SJSA1 (cell line): ENCODE data around the gene AEBP1. TPM values are rescaled to one million over a fixed set of nuclear protein-coding genes. Genes with fewer than 3 reads are reported as not detected.
A peak's percentile ranks its signal among the peaks of the same experiment; 100 is the strongest.

Experiments
- DNase-seq, 2 experiments: peaks; one replicate each; pipeline ENCODE4 v3.0.0-alpha.2; 2015 to 2020; ENCODE audit warnings: low spot score in 2 of 2, low read depth in 1 of 2
- H3K27ac ChIP-seq: fragments of 250-450 bp; sonication (Bioruptor Pico); 2 replicates; pipeline ENCODE4 v1.5.1; 2020; ENCODE audit warnings: mild to moderate bottlenecking, moderate library complexity
- H3K27me3 ChIP-seq: fragments of 250-450 bp; sonication (Bioruptor Pico); replicated peaks from 2 replicates; pipeline ENCODE4 v1.5.1; 2020; ENCODE audit warnings: mild to moderate bottlenecking, moderate library complexity
- H3K36me3 ChIP-seq: fragments of 250-450 bp; sonication (Bioruptor Pico); 2 replicates; pipeline ENCODE4 v1.5.1; 2020; ENCODE audit warnings: mild to moderate bottlenecking
- H3K4me1 ChIP-seq: fragments of 250-450 bp; sonication (Bioruptor Pico); replicated peaks from 2 replicates; pipeline ENCODE4 v1.6.1; 2021; ENCODE audit warnings: mild to moderate bottlenecking
- H3K4me3 ChIP-seq: fragments of 250-450 bp; sonication (Bioruptor Pico); 2 replicates; pipeline ENCODE4 v1.5.1; 2020; ENCODE audit warnings: mild to moderate bottlenecking
- H3K9me3 ChIP-seq: fragments of 250-450 bp; sonication (Bioruptor Pico); replicated peaks from 2 replicates; pipeline ENCODE4 v1.5.1; 2020; ENCODE audit warnings: mild to moderate bottlenecking
- total RNA-seq: library from RNA; depleted of rRNA; stranded (reverse); fragments of >200 nt; shearing (Covaris generic); gene quantifications from 2 replicates; pipeline ENCODE4 v1.2.3, GENCODE V29; 2014

AEBP1 gene
- total RNA-seq, 1 experiment from 2014 or later = not detected

DNA sequence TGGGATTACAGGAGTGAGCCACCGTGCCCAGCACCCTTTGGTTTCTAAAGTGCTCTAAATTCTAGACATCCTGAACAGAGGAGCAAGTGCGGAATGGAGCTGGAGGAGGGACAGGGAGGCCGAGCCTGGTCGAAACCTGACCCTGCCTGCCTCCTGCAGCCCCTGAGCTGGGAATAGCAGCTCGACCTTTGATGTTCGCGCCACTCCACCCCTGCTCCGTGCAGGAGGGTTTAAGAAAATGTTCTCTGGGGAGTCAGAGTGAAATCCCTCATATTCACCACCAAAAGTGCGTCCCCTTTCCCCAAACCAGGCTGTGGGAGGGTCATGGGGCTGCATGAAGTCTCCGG lies 40.6 kb upstream of the AEBP1 start:
- peaks cover 40% of the 10 kb centered on the region for H3K36me3 ChIP-seq
- H3K4me3 ChIP-seq = no peak overlapping the region
- no peak for DNase-seq
- H3K9me3 ChIP-seq = no peaks in the 10 kb centered on the region
- H3K27ac ChIP-seq = no peak overlapping the region
- no peaks in the 10 kb centered on the region for H3K4me1 ChIP-seq
- H3K27me3 ChIP-seq = no peaks in the 10 kb centered on the region; the same call in 1 of the 2 replicates

DNA sequence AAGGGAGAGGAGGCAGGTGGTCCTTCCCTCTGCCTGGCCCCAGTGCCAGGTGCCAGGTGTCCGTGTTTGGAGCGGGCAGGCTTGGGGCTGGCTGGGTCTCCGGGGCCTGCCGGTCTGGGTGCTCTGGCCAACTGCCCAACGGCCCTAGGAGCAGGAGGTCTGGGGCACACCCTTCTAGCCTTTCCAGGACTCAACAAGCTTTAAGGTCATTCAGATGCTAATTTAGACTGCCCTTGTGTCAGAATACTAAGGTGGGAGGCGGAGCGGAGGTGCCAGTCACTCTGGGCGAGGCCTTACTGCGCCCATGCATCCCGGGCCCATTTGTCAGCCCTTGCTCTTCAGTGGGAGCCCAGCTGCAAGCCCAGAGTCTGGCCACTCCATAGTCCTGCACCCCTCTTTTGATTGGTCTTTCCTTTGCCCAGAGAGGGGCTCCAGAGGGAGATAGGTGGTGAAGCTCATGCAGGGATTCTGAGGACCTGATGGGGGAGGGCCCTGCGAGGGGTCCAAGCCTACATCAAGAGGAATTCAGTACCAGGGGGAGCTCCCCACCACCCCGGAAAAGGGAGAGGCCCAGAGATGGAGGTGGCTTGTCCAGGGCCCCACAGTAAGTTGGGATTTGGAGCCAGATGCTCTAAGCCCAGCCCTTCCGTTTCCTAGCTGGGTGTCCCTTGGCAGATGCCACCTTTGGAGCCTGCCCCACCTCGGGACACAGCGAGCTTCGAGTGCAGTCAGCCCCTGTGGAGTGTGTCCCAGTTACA lies 40.1 kb upstream of the AEBP1 start:
- no peak for DNase-seq
- Histone ChIP-seq H3K4me3 (no peak overlapping the region), H3K4me1 (no peaks in the 10 kb centered on the region), H3K27me3 (no peaks in the 10 kb centered on the region; the same call in 1 of the 2 replicates), H3K27ac (no peak overlapping the region), H3K9me3 (no peaks in the 10 kb centered on the region), H3K36me3 (peaks cover 34% of the 10 kb centered on the region)

DNA sequence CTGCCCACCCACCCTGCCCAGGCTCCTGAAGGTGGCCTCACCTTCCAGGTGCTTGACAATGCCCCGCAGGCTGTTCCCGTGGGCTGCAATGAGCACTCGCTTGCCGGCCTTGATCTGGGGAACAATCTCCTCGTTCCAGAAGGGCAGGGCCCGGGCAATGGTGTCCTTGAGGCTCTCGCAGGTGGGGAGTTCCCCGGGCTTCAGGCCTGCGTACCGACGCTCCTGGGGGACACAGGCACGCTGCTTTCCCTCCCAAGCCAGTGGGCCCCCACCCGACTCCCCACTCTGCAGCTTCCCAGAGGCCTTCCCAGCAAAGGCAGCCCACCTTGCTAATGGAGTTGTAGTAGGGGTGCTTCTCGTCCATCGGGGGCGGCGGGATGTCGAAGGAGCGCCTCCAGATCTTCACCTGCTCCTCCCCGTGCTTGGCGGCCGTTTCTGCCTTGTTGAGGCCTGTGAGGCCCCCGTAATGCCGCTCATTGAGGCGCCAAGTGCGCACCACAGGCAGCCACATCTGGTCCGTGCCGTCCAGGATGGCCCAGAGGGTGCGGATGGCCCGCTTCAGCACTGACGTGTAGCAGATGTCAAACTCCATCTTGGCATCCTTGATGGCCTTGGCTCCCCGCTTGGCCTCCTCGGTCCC lies 39.2 kb upstream of the AEBP1 start:
- DNase-seq = no peak
- Histone ChIP-seq H3K36me3 (peaks cover 26% of the 10 kb centered on the region), H3K4me3 (no peak overlapping the region)

DNA sequence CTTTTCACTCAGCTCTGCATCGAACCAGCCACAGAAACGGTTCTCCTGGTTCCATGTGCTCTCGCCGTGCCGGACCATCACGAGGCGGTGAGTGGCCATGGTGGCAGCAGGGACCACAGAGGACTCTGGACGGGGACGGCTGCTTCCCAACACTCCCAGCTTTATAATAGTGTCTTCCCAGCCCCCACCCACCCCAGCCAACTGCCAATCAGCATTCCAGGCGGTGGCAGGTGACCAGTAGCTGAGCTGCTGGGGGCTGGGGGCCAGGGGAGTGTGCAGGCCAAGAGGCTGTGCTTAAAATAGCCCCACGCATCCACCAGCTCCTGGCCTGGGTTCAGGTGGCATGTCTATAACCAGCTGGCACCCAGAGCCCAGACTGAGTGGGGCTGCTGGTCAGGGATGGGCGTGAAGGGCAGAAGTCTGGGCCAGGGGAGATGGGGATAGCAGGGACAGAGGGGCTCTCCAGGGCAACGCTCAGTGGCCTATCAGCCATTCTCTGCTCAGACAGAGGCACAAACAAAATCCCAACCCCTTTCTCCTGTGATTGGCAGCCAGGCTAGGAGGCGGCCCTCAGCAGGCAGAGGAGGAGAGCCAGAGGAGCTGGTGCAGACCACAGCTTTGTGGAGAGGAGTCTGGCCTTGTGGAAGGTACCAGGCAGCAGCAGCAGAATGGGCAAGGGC lies 38.6 kb upstream of the AEBP1 start, which contains the start of gene PGAM2:
Gene PGAM2 (minus strand): TSS at position 137 of the 680 bp plus-strand sequence. CDS start 38 bp downstream, at position 99.
- H3K4me1 ChIP-seq = no peaks in the 10 kb centered on the region
- H3K27ac ChIP-seq = no peak within 1 kb of the TSS
- H3K36me3 ChIP-seq = peaks cover 19% of the 10 kb centered on the region
- H3K4me3 ChIP-seq = no peak within 1 kb of the TSS
- H3K9me3 ChIP-seq = no peaks in the 10 kb centered on the region
- no peaks in the 10 kb centered on the region; the same call in 1 of the 2 replicates for H3K27me3 ChIP-seq
- DNase-seq = no peak

More for the DNA sequence above, 39.2 kb upstream of the AEBP1 start:
- Histone ChIP-seq H3K27ac (no peak overlapping the region), H3K9me3 (no peaks in the 10 kb centered on the region), H3K4me1 (no peaks in the 10 kb centered on the region), H3K27me3 (no peaks in the 10 kb centered on the region; the same call in 1 of the 2 replicates)

DNA sequence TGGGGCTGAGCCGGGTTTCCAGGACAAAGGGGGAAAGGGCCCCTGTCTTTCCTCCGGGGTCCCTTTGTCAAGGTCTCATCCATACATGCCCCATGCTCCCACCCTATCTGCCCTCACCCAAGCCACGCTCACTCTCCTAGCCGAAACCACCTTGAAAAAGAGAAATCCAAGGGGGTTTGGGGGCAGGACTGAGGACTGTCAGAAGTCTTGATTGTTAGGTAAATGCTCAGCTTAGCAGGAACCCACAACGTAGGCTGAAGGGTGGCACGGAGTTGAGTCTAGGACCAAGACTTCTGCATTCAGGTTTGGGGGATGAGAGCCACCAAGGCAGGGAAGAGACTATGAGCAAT lies 38.1 kb upstream of the AEBP1 start:
- Histone ChIP-seq H3K4me3 (no peak overlapping the region), H3K27me3 (no peaks in the 10 kb centered on the region; the same call in 1 of the 2 replicates), H3K4me1 (no peaks in the 10 kb centered on the region), H3K27ac (no peak overlapping the region), H3K36me3 (peaks cover 14% of the 10 kb centered on the region), H3K9me3 (no peaks in the 10 kb centered on the region)
- no peak for DNase-seq

DNA sequence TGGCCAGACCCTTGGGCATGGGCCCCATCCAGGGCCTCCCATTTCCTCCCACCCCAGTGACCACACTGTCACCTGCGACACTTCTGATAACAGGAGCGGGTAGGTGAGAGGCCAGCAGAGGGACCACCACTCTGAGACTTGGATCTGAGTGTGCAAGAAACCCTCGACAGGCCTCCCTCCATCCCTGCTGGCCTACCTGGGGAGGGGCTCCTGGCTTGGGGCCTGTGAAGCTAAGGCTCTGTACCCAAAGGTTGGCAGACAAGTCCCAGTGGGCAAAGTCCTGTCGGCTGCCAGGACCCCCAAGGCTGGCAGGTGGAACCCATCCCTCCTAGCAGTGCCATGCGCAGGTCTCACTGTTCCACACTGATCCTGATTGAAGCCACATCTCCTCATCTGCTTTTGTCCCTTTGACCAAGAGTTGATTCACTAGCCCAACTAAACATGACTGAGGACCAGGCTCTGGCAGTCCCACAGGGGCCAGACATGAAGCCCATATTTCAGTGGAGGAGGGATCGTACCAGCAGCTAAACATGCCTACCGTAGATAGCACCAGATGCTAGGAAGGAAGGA lies 37.6 kb upstream of the AEBP1 start:
- no peaks in the 10 kb centered on the region for H3K4me1 ChIP-seq
- DNase-seq = no peak
- no peak overlapping the region for H3K27ac ChIP-seq
- H3K4me3 ChIP-seq = no peak overlapping the region
- peaks cover 9% of the 10 kb centered on the region for H3K36me3 ChIP-seq
- H3K27me3 ChIP-seq = no peaks in the 10 kb centered on the region; the same call in 1 of the 2 replicates
- H3K9me3 ChIP-seq = no peaks in the 10 kb centered on the region

GRCh38 chr7:44067064-44067951 lies 36.8 kb upstream of the AEBP1 start:
- Histone ChIP-seq H3K27ac (no peak overlapping the region), H3K4me1 (peaks cover 4% of the 10 kb centered on the region), H3K9me3 (no peaks in the 10 kb centered on the region), H3K4me3 (no peak overlapping the region), H3K36me3 (peaks cover 2% of the 10 kb centered on the region), H3K27me3 (no peaks in the 10 kb centered on the region; the same call in 1 of the 2 replicates)
- no peak for DNase-seq

GRCh38 chr7:44068054-44068453 lies 36.1 kb upstream of the AEBP1 start:
- H3K4me1 ChIP-seq = peaks cover 10% of the 10 kb centered on the region
- no peaks in the 10 kb centered on the region; the same call in 1 of the 2 replicates for H3K27me3 ChIP-seq
- H3K36me3 ChIP-seq = peaks cover 5% of the 10 kb centered on the region
- no peak overlapping the region for H3K27ac ChIP-seq
- no peak for DNase-seq
- H3K9me3 ChIP-seq = no peaks in the 10 kb centered on the region
- H3K4me3 ChIP-seq = no peak overlapping the region

DNA sequence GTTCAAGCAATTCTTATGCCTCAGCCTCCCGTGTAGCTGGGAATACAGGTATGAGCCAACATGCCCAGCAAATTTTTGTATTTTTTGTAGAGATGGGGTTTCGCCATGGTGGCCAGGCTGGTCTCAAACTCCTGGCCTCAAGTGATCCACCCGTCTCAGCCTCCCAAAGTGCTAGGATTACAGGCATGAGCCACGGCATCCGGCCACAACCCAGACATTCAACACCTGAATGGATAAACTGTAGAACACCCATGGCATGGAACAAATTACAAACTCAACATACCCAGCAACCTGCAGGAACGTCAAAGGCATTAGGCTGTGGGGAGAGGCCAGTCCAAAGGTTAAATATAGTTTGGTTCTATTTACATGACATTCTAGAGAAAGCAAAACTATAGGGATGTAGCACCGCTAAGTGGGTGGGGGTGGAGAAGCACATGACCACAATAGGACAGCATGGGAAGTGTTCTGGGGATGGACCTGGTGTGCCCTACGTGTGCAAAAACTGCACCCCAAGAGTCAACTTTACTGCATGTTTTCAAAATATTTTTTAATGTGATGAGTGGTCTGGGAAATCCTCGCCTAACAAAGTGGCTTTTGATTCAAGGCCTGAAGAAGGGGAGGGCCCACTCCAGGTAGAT lies 32.3 kb upstream of the AEBP1 start:
- H3K4me3 ChIP-seq = no peak overlapping the region
- H3K27me3 ChIP-seq = no peaks in the 10 kb centered on the region
- H3K9me3 ChIP-seq = no peaks in the 10 kb centered on the region
- DNase-seq = no peak
- H3K4me1 ChIP-seq = peaks cover 20% of the 10 kb centered on the region
- no peak overlapping the region for H3K27ac ChIP-seq
- peaks cover 38% of the 10 kb centered on the region for H3K36me3 ChIP-seq

GRCh38 chr7:44072364-44073231 lies 31.5 kb upstream of the AEBP1 start:
- Histone ChIP-seq H3K36me3 (peaks cover 42% of the 10 kb centered on the region), H3K27me3 (no peaks in the 10 kb centered on the region), H3K4me1 (peaks cover 20% of the 10 kb centered on the region), H3K4me3 (no peak overlapping the region), H3K27ac (no peak overlapping the region), H3K9me3 (no peaks in the 10 kb centered on the region)
- DNase-seq = peak; percentile 74 to 94

DNA sequence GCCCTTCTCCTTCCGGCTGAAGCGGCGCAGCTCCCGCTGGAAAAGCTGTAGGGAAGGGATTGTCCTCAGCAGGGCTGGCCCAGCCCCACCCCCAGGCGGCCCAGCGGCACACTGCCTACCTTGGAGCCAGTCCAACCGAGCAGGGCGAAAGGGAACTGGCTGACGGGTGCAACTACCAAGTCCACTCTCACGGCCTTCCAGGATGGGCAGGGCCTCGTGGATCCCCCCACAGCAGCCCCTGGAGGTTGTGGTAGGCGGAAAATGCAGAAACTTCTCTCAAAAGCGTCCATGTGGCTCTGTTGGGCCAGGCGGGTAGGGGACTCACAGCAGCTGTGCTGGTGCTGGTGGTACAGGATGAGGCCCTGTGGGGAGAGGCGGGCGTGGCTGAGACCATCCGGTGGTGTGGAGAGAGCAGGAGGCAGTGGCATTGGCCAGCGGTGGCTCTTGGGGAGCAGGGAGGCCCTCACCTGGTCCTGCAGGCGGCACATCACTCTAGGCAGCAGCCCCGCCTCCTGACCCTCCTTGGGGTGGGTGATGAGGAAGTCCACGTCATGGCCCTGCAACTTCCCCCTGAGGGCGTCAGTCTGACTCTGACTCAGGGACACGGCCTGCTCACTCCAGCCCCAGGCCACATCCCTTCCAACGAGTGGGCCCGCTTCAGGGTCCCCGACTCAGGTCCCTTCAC lies 30.3 kb upstream of the AEBP1 start:
- no peak overlapping the region for H3K4me3 ChIP-seq
- no peaks in the 10 kb centered on the region for H3K9me3 ChIP-seq
- no peaks in the 10 kb centered on the region for H3K27me3 ChIP-seq
- peaks cover 20% of the 10 kb centered on the region for H3K4me1 ChIP-seq
- H3K36me3 ChIP-seq = peaks cover 54% of the 10 kb centered on the region
- H3K27ac ChIP-seq = peak overlapping the region; percentile 79
- no peak for DNase-seq

DNA sequence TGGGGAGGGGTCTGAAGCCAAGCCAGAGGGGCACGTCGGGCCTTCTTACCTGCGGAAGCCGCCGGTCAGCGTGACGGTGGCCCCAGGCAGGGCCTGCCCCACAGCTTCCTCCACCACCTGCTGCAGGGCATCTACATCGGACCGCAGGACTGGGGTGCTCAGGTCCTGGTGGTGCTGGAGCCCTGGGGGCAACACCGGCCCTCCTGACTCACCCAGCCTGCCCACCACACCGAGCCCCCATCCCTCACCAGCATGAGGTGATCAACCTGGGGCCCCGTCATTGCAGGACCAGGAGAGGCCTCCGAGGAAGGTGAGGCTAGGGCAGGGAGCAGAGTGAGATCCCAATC lies 29.8 kb upstream of the AEBP1 start:
- Histone ChIP-seq H3K4me3 (no peak overlapping the region), H3K27ac (peak overlapping the region; percentile 79), H3K36me3 (peaks cover 60% of the 10 kb centered on the region), H3K4me1 (peaks cover 20% of the 10 kb centered on the region), H3K27me3 (no peaks in the 10 kb centered on the region), H3K9me3 (no peaks in the 10 kb centered on the region)
- DNase-seq = no peak
